PFSK-1 (cell line): Measurements from ENCODE around the gene SULF2.

Experiments
- POLR2AphosphoS5 ChIP-seq: IDR thresholded peaks from 2 replicates; pipeline ENCODE4 v1.6.1; 2012; ENCODE audit warnings: low read depth, mild to moderate bottlenecking, control low read depth, low read length, moderate library complexity
- REST ChIP-seq, 2 experiments: IDR thresholded peaks; 2 replicates each; pipeline versions ENCODE4 v1.6.1 to v1.8.0; 2011 to 2012; ENCODE audit warnings: low read depth in 2 of 2, low read length in 2 of 2, control low read depth in 1 of 2, inconsistent platforms in 1 of 2, mild to moderate bottlenecking in 1 of 2, moderate library complexity in 1 of 2; ENCODE audit not compliant: insufficient read depth in 1 of 2
- SIN3A ChIP-seq: IDR thresholded peaks from 2 replicates; pipeline ENCODE4 v1.6.1; 2012; ENCODE audit warnings: mild to moderate bottlenecking, low read length, moderate library complexity, borderline replicate concordance; ENCODE audit not compliant: insufficient read depth
- TAF1 ChIP-seq: IDR thresholded peaks from 2 replicates; pipeline ENCODE4 v1.6.1; 2012; ENCODE audit warnings: low read length, control low read depth, borderline replicate concordance; ENCODE audit not compliant: insufficient read depth

DNA sequence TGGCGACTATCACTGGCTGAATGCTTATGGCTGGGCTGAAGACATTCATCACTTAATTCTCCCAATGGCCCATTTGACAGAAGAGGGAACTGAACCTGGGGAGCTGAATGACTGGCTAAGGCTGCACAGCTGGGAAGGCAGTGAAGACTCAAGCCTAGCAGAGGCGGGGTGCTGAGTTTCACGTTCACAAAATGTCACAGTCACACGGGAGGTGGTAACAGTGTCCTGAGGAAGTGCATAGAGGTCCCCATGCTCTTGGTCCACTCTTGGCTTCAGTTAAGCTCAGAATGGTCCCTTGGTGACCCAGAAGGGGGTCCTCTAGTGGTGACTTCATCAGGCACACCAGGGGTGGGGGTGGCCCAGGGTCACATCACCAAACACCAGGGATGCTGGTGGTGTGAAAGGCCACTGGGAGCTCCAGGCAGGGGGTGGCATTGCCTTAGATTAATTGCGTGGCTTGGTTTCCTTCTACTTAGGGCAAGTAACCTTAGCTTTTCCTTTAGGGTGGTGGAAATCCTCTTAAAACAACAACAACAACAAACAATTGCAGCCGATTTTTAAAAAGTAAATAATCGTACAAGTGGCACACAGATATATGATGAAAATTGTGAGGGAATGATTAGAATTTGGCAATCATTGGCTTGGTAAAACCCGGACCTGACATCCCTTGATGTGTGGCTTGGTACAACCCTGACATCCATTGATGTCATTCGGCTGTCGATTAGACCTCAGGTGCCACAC lies 45.0 kb downstream of the SULF2 start:
- TF ChIP-seq REST (IDR thresholded peaks at IDR 0.05; ENCODE audit: insufficient read depth in 1 of 2, low read depth in 2 of 2, low read length in 2 of 2) (no peak), TAF1 (no peak), POLR2AphosphoS5 (no peak), SIN3A (no peak)
